ENCODE data around the gene ZNG1B.
A peak's percentile ranks its signal among the peaks of the same experiment; 100 is the strongest.
"Not testable (repeated sequence)": the region's sequence is repeated elsewhere in the genome, so short reads cannot be mapped to it uniquely, and the experiment has no call there.

Gene ZNG1B

GRCh38 chr2:113524986-113525385, 87.5 kb downstream of the ZNG1B start:
- DNase-seq (ENCODE audit: low read depth in 2 of 2); H3K4me3 ChIP-seq (replicated peaks in 1 of 2; ENCODE audit: low read depth in 2 of 2, low read length in 2 of 2): not testable (repeated sequence)

- not testable (repeated sequence) for H3K4me3 ChIP-seq (replicated peaks in 1 of 2; ENCODE audit: low read depth in 2 of 2, low read length in 2 of 2); DNase-seq (ENCODE audit: low read depth in 2 of 2)
Measured at GRCh38 chr2:113527350-113528045, 90.0 kb downstream of the ZNG1B start.

- DNase-seq (ENCODE audit: low read depth in 2 of 2); H3K4me3 ChIP-seq (replicated peaks in 1 of 2; ENCODE audit: low read depth in 2 of 2, low read length in 2 of 2): not testable (repeated sequence)
Measured at GRCh38 chr2:113528126-113528525, 90.6 kb downstream of the ZNG1B start.

GRCh38 chr2:113528904-113529303, 91.4 kb downstream of the ZNG1B start:
- not testable (repeated sequence) for DNase-seq (ENCODE audit: low read depth in 2 of 2); H3K4me3 ChIP-seq (replicated peaks in 1 of 2; ENCODE audit: low read depth in 2 of 2, low read length in 2 of 2)

GRCh38 chr2:113532991-113533390, 95.5 kb downstream of the ZNG1B start:
- not testable (repeated sequence) for DNase-seq (ENCODE audit: low read depth in 2 of 2)

GRCh38 chr2:113536573-113536972, 99.1 kb downstream of the ZNG1B start:
- not testable (repeated sequence) for DNase-seq (ENCODE audit: low read depth in 2 of 2)

More at GRCh38 chr2:113532991-113533390, 95.5 kb downstream of the ZNG1B start:
- H3K4me3 ChIP-seq (replicated peaks in 1 of 2; ENCODE audit: low read depth in 2 of 2, low read length in 2 of 2) = not testable (repeated sequence)

GRCh38 chr2:113540834-113541203, 103.3 kb downstream of the ZNG1B start:
- DNase-seq (ENCODE audit: low read depth in 2 of 2); H3K4me3 ChIP-seq (replicated peaks in 1 of 2; ENCODE audit: low read depth in 2 of 2, low read length in 2 of 2): not testable (repeated sequence)

More at GRCh38 chr2:113536573-113536972, 99.1 kb downstream of the ZNG1B start:
- H3K4me3 ChIP-seq (replicated peaks in 1 of 2; ENCODE audit: low read depth in 2 of 2, low read length in 2 of 2) = not testable (repeated sequence)

- H3K4me3 ChIP-seq (replicated peaks in 1 of 2; ENCODE audit: low read depth in 2 of 2, low read length in 2 of 2) = peak overlapping the region; percentile 45
- DNase-seq (ENCODE audit: low read depth in 2 of 2) = peak; percentile 22 to 40
Measured at GRCh38 chr2:113541204-113541975, 103.9 kb downstream of the ZNG1B start.

- peak overlapping the region in 1 of 2 donors; percentile 36 for H3K4me3 ChIP-seq (replicated peaks in 1 of 2; ENCODE audit: low read depth in 2 of 2, low read length in 2 of 2)
- not testable (repeated sequence) for DNase-seq (ENCODE audit: low read depth in 2 of 2)
Measured at GRCh38 chr2:113541976-113542485, 104.5 kb downstream of the ZNG1B start.

- not testable (repeated sequence) for DNase-seq (ENCODE audit: low read depth in 2 of 2); H3K4me3 ChIP-seq (replicated peaks in 1 of 2; ENCODE audit: low read depth in 2 of 2, low read length in 2 of 2)
Measured at GRCh38 chr2:113542529-113542928, 105.0 kb downstream of the ZNG1B start.
